Measurements from ENCODE around the gene MT1M. TPM values are rescaled to one million over a fixed set of nuclear protein-coding genes. Genes with fewer than 3 reads are reported as not detected.

MT1M gene
- total RNA-seq, 2 donors from 2014 or later = 5.2 to 9.9 TPM

- H3K9me3 ChIP-seq = no peaks in the 10 kb centered on the region
- peaks cover 0 to 63% of the 10 kb centered on the region in 2 donors for H3K4me1 ChIP-seq
- H3K4me3 ChIP-seq = no peak overlapping the region
- TF ChIP-seq CTCF (IDR thresholded peaks at IDR 0.05) = no peak
- H3K27me3 ChIP-seq = no peaks in the 10 kb centered on the region
- peak; percentile 96 for DNase-seq (ENCODE audit: low spot score)
- peak overlapping the region; percentile 92 to 98 for H3K27ac ChIP-seq
- H3K36me3 ChIP-seq = no peaks in the 10 kb centered on the region
Measured at GRCh38 chr16:56607109-56607618, 25.3 kb upstream of the MT1M start.

GRCh38 chr16:56607675-56608042 lies 24.8 kb upstream of the MT1M start:
- no peaks in the 10 kb centered on the region for H3K27me3 ChIP-seq
- no peaks in the 10 kb centered on the region for H3K36me3 ChIP-seq
- peak overlapping the region; percentile 92 to 98 for H3K27ac ChIP-seq
- H3K4me1 ChIP-seq = peaks cover 0 to 63% of the 10 kb centered on the region in 2 donors
- TF ChIP-seq CTCF (IDR thresholded peaks at IDR 0.05) = no peak
- DNase-seq (ENCODE audit: low spot score) = no peak
- H3K4me3 ChIP-seq = peak overlapping the region; percentile 30 to 70
- no peaks in the 10 kb centered on the region for H3K9me3 ChIP-seq

GRCh38 chr16:56608043-56608875 lies 24.2 kb upstream of the MT1M start, which contains the start of gene MT2A:
MT2A (plus strand) TSS chr16:56608584; CDS start chr16:56608656, 72 bp downstream.
- no peak for TF ChIP-seq CTCF (IDR thresholded peaks at IDR 0.05)
- peak; percentile 98 for DNase-seq (ENCODE audit: low spot score)
- peaks cover 0 to 63% of the 10 kb centered on the region in 2 donors for H3K4me1 ChIP-seq
- no peaks in the 10 kb centered on the region for H3K9me3 ChIP-seq
- H3K27me3 ChIP-seq = no peaks in the 10 kb centered on the region
- no peaks in the 10 kb centered on the region for H3K36me3 ChIP-seq
- peak within 1 kb of the TSS; percentile 92 to 98 for H3K27ac ChIP-seq
- H3K4me3 ChIP-seq = peak within 1 kb of the TSS; percentile 60 to 70

- peak in 1 of 2 donors; percentile 17 for TF ChIP-seq CTCF (IDR thresholded peaks at IDR 0.05)
- Histone ChIP-seq H3K9me3 (no peaks in the 10 kb centered on the region), H3K36me3 (no peaks in the 10 kb centered on the region), H3K4me3 (peak overlapping the region; percentile 60 to 70), H3K4me1 (peaks cover 0 to 63% of the 10 kb centered on the region in 2 donors), H3K27ac (peak overlapping the region; percentile 92 to 98), H3K27me3 (no peaks in the 10 kb centered on the region)
- no peak for DNase-seq (ENCODE audit: low spot score)
Measured at GRCh38 chr16:56608876-56609462, 23.5 kb upstream of the MT1M start.

- Histone ChIP-seq H3K4me1 (peaks cover 0 to 63% of the 10 kb centered on the region in 2 donors), H3K27me3 (no peaks in the 10 kb centered on the region), H3K4me3 (peak overlapping the region; percentile 60 to 70), H3K9me3 (no peaks in the 10 kb centered on the region), H3K36me3 (no peaks in the 10 kb centered on the region), H3K27ac (peak overlapping the region; percentile 92 to 98)
- peak; percentile 85 for DNase-seq (ENCODE audit: low spot score)
- TF ChIP-seq CTCF (IDR thresholded peaks at IDR 0.05) = peak in 1 of 2 donors; percentile 8
Measured at GRCh38 chr16:56609463-56609921, 23.0 kb upstream of the MT1M start.
